ENCODE results near the gene DNAJB11. TPM values are rescaled to one million over a fixed set of nuclear protein-coding genes. Genes with fewer than 3 reads are reported as not detected.

Gene DNAJB11
- total RNA-seq, 1 donor = 60.5 TPM

DNA sequence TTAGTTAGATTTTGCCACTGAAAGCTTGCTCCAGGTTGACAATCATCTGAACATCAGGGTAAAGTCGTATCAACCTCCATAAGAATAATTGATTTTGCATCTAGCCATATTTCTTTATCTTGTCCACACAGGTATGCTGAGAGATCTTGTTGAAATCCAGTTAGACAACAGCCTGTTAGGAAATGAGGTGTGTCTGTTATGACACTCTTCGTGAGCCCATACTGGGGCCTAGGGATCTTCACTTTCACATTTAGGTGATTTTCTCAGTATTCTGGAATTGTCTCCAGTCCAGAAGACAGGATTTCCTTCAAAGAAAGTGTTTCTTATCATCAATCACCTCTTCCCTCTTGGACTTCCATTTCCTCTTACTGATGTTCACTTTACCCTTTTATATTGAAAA is 18.1 kb downstream of the DNAJB11 start:
- no peak overlapping the region for H3K4me3 ChIP-seq (ENCODE audit: low read depth, low read length)
- TF ChIP-seq, protein P1, sequence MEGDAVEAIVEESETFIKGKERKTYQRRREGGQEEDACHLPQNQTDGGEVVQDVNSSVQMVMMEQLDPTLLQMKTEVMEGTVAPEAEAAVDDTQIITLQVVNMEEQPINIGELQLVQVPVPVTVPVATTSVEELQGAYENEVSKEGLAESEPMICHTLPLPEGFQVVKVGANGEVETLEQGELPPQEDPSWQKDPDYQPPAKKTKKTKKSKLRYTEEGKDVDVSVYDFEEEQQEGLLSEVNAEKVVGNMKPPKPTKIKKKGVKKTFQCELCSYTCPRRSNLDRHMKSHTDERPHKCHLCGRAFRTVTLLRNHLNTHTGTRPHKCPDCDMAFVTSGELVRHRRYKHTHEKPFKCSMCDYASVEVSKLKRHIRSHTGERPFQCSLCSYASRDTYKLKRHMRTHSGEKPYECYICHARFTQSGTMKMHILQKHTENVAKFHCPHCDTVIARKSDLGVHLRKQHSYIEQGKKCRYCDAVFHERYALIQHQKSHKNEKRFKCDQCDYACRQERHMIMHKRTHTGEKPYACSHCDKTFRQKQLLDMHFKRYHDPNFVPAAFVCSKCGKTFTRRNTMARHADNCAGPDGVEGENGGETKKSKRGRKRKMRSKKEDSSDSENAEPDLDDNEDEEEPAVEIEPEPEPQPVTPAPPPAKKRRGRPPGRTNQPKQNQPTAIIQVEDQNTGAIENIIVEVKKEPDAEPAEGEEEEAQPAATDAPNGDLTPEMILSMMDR (IDR thresholded peaks at IDR 0.05; ENCODE audit: insufficient read depth, low read depth, low read length) = no peak
- no peak for DNase-seq (ENCODE audit: low read depth)

DNA sequence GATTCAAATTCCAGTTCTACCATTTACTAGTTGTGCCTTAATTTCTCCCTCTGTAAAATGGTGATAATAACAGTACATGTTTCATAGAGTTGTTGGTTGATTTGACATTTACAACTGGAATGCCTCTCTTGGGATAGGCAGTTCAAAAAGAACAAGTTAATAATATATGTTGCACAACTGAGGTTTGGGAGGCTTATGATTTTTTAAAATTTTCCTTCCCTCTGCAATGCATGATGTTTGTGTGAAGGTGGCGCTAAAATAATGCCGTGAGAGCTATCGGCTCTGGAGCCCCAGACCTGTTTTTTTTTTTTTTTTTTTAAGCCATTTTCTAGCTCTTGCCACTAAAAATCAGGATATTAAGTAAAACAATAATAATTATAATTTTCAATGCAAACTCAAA is 18.6 kb downstream of the DNAJB11 start:
- H3K4me3 ChIP-seq (ENCODE audit: low read depth, low read length) = no peak overlapping the region
- DNase-seq (ENCODE audit: low read depth) = peak; percentile 53
- TF ChIP-seq, protein P1 (IDR thresholded peaks at IDR 0.05; ENCODE audit: insufficient read depth, low read depth, low read length) = peak; percentile 39

DNA sequence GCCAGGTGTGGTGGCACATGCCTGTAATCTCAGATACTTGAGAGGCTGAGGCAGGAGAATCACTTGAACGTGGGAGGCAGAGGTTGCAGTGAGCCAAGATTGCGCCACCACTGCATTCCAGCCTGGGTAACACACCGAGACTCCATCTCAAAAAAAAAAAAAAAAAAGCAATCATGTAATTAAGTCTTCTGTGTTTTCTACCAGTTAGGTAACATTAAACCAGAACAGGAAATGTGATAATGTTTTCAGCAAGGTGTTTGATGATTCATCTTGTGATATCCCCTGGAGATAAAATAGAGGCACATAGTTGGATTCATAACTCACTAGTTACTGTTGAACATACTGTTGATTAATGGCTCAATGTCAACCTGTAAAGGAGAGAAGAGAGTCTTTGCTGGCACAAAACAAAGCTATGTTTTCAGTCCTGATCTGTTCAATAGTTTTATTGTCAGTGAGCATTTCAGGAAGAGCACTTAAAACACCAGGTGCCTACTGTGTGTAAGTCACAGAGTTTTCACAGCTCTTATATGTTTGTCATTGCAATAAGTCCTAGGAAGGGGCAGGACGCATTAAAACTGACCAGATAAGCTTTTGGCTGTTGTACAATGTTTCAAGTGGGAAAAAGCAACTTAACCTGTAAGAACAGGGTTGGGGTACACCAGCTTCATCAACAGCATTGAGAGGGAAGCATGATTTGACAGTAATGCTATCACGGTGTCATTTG is 19.5 kb downstream of the DNAJB11 start:
- H3K4me3 ChIP-seq (ENCODE audit: low read depth, low read length) = no peak overlapping the region
- TF ChIP-seq, protein P1 (IDR thresholded peaks at IDR 0.05; ENCODE audit: insufficient read depth, low read depth, low read length) = no peak
- peak; percentile 34 for DNase-seq (ENCODE audit: low read depth)

DNA sequence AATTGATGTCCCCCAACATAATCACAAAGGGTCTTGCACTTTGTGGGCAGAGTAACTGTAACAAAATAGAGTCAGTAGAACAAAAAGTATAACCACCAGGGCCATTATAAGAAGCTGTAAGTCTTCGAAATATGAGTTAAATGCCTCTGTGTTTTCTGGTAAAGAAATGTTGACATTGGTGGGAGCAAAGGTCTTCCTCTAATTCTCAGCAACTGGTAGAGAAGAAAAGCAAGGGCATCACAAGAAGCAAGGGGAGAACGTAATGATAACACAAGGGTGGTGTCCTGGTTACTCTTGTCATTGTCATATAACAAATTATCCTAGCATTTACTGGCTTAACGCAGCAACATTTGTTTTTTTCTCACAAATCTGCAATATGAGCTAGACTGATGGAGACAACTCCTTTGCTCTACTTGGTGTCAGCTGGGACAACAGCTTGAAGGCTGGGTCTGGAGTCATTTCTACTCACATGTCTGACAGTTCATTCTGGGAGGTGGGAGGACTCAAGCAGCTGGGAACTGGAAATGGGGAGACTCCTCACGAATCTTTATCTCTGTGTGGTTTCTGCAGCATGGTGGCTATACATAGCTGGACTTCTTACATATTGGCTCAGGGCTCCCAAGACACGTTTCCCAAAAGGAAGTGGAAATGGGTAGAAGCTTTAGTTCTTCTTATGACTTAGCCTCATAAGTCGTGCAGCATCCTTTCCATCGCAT is 20.2 kb downstream of the DNAJB11 start:
- TF ChIP-seq, protein P1 (IDR thresholded peaks at IDR 0.05; ENCODE audit: insufficient read depth, low read depth, low read length) = no peak
- no peak overlapping the region for H3K4me3 ChIP-seq (ENCODE audit: low read depth, low read length)
- DNase-seq (ENCODE audit: low read depth) = no peak

DNA sequence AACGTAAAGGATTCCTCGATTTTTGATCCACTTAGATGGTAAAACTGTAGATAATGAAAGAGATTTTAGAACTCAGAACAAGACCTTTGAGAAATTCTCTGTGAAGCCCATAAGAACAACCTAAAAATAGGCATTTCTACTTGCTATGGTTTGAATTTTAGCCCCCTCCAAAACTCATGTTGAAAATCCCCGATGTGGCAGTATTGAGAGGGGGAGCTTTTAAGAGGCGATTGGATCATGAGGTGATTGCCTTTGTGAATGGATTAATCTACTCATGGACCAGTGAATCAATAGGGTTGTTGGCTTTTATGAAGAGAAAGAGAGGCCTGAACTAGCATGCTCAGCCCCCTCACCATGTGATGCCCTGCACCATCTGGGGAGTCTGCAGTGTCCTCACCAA is 22.2 kb downstream of the DNAJB11 start:
- no peak overlapping the region for H3K4me3 ChIP-seq (ENCODE audit: low read depth, low read length)
- DNase-seq (ENCODE audit: low read depth) = no peak
- TF ChIP-seq, protein P1 (IDR thresholded peaks at IDR 0.05; ENCODE audit: insufficient read depth, low read depth, low read length) = no peak

DNA sequence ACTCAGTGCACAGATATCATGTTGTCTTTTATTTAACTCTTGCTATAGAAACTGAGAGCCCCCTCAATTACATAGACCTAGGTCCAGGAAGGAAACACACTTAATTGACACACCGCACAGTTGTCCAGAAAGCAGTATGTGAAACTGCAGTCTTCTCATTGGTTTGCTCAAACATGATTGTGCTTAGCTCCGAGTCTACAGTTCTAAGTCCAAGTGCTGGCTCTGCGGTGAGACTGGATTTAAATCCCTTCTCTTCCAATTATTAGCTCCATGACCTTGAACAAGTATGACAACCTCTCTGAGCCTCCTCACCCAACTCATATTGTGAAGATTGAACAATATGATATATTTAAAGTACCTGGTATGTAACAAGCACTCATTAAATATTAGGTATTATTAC is 23.3 kb downstream of the DNAJB11 start:
- TF ChIP-seq, protein P1 (IDR thresholded peaks at IDR 0.05; ENCODE audit: insufficient read depth, low read depth, low read length) = no peak
- DNase-seq (ENCODE audit: low read depth) = no peak
- H3K4me3 ChIP-seq (ENCODE audit: low read depth, low read length) = no peak overlapping the region
